Head of caudate nucleus (tissue), 42 donors: ENCODE results near the gene BEGAIN.

ENCODE experiments used
- DNase-seq, 42 donors: peaks; one replicate each; pipeline versions ENCODE4 v3.0.0 to v3.0.0-alpha.2; 2020 to 2021; ENCODE audit warnings: mixed read lengths in 7 of 42
- intact Hi-C: fragments of 100-400 bp; cut with DNase I; formaldehyde crosslinking; loops from one replicate; pipeline ENCODE4 v1.15.0; 2022

Gene BEGAIN

DNA sequence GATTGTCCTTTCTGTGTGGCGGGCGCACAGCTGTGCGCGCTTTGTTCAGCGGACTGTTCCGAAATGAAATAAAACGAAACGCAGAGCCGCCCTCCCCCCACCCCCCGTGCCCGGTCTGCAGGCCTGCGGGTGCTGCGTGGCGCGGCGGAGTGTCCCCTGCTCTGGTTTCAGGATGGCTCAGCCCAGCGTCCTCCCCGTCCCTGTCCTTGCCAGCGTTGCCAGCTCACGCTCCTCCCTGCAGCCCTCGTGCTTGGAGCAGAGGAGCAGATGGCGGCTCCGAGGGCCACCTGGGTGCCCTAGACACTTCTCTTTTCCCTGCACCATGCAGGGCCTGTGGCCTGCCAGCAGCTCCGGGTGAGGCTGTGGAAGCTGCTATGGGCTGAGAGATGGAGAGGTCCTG, 17.5 kb upstream of the BEGAIN start:
- peak in 3 of 42 donors; percentile 17 to 29 (median 23) for DNase-seq
- intact Hi-C loops, result no loop called here

DNA sequence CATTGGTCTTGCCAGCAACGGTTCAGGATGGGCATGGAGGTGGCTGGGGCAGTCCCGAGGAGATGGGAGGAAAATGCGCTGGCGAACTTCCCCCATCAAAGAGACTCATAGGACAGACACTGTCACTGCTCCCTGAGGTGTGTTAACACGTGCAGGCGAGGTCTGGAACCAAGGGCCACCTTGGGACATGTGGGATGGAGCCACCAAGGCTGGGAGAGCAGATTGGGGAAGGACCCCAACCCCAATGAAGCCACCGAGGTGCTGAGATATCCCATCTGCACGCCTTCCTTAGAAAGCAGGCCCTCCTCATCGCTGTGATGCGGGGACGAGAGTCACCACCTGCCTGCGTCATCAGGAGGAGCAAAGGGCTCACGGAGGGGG, 16.9 kb upstream of the BEGAIN start:
- peak in 2 of 42 donors; percentile 7 to 20 for DNase-seq
- intact Hi-C loops, result no loop called here

DNA sequence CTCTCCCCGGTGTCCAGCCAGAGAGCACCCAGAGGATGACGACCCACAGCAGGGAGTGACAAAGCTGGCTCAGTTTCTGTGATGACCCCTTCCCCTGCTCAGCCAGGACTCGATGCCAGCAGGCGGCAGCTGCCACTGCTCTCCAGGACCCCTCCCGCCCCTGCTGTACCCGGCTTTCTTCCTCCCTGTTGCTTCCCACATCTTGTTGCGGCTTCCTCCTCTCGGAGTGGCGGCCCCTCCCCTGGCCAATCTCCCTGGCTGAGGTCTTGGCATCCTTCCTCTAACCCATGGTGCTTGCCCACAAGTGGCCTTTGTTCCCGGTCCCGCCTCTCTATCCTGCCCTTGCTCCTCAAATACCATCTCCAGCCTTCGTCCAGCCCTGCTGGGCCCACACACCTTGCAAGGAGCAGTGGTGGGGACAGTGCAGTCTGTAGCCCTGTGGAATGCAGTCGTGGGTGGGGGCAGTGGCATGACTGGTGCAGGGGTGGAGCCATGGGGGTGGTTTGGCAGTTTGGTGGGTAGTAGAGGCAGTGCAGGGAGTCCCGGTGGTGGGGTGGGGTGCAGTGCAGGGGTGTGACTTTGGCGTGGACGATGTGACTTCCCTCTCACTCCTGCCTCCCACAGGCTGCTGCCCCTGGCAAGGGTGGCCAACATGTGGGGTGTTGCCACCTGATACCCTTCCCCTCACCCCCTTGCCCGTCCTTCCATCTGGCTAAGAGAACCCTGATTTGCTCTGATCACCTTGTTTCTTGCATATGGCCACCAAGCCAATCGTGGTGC, 16.3 kb upstream of the BEGAIN start:
- DNase-seq, result peak in 3 of 42 donors; percentile 15 to 30 (median 23)
- intact Hi-C loops, result no loop called here

DNA sequence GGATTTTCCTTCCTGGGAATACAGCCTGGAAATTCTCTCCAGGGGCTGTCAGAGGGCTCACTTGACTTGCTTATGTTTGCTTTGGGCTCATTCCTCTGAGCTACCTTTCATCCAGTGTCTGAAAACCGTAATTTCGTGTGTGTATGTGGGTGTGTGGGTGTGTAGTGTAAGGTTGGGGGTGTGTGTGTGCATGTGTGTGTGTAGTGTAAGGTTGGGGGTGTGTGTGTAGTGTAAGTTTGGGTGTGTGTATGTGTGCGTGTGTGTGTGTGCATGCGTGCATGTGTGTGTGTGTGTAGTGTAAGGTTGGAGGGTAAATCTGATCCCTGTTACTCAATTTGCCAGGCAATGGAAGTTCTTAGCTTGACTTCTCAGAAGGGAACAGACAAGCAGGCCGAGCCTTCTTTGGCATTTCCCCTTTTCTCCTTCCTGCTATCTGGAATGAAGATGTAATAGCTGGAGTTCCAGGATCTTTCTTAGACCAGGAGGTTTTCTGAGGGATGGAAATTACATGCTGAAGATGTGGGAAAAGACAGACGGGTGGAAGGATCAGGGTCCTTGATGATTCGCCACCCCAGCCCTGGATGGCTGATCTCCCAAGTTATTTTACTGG, 15.5 kb upstream of the BEGAIN start:
- peak in 2 of 42 donors; percentile 2 to 19 for DNase-seq
- intact Hi-C loops, result no loop called here

DNA sequence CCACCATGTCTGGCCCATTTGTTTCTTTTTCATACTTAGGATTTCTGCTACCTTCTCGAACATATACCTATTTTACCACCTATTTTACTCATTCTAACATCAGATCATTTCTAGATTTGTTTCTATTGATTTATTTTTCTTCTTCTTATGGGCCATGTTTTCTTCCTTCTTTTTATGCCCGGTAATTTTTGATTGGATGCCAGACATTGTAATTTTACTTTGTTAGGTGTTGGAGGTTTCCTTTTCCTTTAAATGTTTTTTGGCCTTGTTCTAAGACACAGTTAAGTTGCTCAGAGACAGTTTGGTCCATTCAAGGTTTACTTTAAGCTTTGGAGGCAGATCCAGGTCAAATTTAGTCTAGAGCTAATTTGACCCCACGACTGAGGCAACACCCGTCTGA, 14.7 kb upstream of the BEGAIN start:
- intact Hi-C loops, result no loop called here
- no peak for DNase-seq

DNA sequence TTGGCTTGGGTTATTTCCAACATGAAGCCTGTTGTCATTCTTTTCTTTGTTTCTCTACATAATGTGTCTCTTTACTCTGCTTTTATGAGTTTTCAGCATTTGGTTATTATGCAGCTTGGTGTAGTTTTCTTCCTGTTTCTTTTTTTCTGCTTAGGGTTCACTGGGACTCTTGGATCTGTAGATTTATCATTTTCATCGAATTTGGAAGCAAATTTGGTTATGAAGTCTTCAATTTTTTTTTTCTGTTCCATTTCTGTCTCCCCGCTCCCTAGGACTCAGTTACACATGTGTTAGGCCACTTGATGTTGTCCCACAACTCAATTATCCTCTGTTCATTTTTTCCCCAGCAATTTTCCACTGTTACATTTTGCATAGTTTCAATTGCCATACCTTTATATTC, 13.8 kb upstream of the BEGAIN start:
- DNase-seq, result no peak
- intact Hi-C loops, result no loop called here

DNA sequence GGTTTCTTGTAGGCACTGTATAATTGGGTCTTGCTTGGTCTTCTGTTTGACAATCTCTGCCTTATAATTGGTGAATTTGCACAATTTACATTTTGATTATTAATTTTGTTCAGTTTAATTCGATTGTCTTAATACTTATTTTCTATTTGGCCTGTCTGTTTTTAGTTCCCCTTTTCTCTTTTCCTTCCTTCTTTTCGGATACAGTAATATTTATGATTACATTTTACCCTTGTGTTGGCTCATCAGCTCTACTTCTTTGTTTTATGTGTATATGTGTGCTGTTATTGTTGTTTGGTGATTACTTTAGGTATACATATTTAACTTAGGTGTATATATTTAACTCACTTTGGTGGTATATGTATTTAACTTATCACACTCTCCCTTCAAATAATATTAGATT, 12.8 kb upstream of the BEGAIN start:
- DNase-seq, result no peak
- intact Hi-C loops, result no loop called here

DNA sequence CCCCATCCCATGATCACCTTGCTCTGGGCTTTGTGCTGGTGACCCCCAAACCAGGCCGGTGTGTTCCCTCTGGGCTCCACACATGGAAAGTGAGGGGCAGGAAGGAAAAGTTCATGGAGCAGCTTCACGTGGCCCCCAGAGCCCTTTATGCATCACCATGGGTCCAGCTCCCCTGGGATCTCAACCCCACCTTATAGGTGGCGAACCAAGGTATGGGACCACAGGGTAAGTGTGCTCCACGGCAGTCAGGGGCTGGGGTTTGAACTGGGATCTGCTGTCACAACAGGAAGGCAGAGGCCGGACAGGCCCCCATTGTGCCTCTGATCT, 7.4 kb upstream of the BEGAIN start:
- intact Hi-C loops, result no loop called here
- peak in 2 of 42 donors; percentile 1 for DNase-seq

DNA sequence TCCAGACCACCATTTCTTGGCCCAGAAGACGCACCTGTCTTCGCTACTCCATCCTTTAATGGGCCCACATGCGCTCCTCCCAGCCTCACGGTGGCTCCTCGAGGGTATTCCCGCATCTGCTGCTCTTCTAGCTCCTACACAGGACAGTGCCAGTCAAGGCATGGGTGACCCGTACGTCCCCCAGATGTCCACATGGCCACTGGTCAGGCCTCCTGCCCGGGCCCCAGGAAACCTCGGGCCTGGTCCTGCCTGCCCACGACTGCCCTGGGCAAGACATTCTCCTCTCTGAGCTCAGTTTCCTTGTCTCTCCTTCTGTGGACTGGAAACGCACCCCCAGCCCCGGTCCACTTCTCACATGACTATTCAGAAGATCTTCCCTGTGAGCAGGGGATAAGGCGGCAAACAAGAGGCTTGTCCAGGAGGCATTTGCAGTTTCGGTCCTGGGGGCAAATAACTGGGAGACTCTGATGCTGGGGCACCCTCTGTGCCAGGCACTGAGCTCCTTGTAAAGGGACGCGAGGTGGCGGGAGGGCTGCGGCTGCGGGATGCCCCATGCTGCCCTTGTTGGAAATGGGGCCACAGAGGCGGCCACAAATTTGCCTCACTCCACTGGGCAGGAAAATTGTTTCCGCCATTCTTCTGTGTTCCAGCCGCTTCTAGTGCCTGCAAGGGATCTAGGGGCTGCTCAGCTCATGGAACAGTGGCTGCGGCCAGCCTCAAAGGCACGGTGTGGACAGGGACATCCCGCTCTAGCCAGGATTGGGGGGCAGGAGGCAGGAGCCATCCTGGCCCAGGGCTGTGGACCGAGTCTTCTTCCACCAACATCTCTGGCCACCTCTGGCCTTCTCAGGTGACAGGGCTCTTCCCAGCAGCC, 6.8 kb upstream of the BEGAIN start:
- DNase-seq, result peak in 3 of 42 donors; percentile 2 to 12 (median 4)
- intact Hi-C loops, result no loop called here

DNA sequence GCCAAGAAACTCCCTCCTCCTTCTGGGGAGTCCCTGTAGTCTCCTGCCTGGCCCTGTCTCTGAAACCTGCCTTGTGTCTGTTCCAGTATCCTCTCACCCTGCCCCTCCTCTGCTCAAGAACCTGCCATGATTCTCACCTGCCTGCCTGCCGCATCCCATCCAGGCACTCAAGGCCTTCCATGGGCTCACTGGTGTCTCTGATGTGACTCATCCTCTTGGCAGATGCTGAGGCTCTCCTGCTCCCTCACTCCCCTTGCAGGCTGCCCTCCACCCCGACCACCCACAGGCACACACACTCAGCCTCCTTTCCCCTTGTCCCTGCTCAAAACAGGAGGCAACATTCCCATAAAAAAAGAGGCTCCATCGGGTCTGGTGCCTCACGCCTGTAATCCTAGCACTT, 5.8 kb upstream of the BEGAIN start:
- intact Hi-C loops, result no loop called here
- DNase-seq, result peak in 1 of 42 donors; percentile 2

DNA sequence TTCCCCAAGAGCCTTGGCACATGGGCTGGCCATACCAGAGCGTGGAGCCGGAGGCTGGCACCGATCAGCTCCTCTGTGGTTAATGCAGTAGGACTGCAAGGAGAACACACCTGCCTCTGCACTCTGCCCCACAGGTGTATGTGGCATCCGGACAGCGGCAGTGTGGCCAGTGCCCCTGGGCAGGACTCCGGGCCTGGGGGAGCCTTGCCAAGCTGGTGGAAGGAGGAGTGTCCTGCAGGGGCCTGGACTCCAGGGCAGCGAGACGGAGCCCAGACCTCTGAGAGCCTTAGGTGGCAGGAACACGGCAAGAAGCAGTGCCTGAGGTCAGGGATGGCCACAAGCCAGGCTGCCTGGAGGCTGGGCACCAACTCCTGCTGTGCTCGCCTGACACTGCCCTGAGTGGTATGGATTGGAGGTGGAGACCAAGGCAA, 5.3 kb upstream of the BEGAIN start:
- DNase-seq, result peak in 2 of 42 donors; percentile 2 to 22
- intact Hi-C loops, result no loop called here

DNA sequence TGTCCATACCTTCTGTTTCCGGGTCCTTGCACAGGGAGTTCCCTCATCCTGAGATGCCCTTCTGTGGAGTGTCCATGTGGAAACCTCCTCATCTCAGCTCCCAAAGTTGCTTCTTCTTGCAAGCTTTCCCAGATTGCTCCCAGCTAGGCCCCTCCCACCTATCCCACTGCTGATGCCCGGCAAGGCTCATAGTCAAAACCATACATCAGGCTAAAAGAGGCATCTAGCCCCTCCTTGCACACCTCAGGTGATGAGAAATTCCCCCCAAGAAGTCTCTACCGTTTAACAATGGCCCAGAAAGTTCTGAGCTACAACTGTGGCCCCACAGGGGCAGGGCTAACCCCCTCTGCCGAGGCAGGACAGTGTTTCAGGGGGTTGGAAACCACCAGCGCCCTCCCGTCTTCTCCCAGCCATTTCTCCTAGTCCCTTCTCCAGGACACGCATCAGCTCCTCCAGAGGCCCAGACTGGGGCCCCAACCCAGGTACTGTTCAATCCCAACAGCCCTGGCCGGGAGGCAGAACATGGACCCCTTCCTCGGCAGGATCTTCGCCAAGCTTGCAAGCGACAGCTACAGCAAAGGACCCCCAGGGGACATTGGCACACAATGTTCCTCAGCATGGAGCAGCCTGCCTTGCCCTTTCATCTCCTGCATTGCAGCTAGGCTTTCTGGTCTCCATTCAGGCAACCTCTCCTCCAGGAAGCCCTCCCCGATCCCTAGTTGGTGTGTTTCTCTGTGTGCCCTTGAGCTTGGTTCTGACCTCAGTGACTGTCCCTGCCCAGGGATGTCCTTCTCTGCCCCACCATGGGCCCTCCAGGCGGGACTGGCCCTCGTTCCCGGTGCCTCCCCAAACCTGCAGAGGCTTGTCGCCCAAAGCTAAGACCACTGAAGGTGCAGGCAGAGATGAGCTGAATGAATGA, 4.5 kb upstream of the BEGAIN start:
- intact Hi-C loops, result no loop called here
- peak in 3 of 42 donors; percentile 1 to 24 (median 3) for DNase-seq

DNA sequence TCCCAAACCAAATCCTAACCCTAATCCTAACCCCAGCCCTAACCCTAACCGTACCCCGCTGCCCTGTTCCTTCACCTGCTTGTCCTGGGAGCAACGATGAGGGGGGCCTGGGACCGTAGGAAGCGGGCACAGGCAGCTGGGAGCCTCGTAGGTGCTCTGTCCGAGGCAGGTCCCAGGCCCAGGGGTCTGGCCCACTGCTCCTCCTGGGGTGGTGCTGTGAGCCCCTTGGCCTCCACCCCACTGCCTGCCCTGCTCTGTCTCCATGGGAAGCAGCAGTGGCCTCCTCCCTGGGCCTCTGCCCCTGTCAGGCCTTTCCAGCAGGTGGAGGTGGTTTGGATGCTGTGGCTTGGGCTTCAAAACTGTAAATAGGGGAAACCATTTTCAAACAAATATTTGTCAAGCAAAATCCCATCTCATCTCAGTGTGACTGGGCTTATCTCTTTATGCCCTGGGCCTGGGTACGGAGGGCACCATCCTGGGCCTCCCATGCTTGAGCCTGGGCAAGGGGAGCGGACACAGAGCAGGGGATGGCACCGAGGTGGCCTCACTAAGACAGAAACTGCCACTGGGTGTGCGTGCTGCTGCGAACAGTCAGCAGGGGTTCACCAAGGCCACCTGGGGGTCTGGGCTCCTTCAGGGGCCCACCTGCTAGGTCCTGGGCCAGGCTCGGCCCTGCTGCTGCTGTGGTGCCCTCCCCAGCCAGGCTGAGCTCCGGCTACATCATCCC, 3.7 kb upstream of the BEGAIN start:
- intact Hi-C loops, result no loop called here
- peak in 3 of 42 donors; percentile 2 to 21 (median 3) for DNase-seq

DNA sequence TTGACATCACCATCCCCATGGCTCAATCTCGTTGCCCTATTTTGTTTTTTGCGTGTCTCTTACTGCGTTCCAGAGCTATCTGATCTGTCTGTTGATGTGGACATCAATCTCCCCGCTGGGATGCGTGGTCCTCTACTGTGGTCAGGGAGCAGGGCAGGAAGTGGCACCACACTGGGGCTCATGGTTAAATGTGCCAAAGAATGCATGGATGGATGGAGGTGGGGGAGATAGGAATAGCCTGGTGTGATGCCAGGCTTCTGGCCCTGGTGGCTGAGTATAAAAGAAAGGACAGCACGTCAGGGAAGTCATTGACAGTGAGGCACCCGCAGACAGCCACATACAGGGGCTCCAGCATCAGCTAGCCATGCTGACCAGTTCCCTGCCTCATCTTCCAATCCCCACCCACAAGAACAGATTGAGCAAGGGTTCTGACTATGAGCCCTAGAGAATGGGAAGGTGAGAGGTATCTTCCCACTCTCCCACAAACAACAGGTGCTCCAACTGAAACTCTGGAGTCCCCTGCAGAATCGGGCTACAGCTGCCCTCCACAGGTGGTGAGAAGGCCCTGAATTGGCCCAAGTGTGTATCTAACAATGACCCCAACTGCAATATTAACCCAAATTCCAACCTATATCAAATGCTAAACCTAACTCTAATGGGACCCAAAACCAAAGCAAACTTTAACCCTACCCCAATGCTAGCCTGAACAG, 2.7 kb upstream of the BEGAIN start:
- peak in 1 of 42 donors; percentile 18 for DNase-seq
- intact Hi-C loops, result no loop called here

DNA sequence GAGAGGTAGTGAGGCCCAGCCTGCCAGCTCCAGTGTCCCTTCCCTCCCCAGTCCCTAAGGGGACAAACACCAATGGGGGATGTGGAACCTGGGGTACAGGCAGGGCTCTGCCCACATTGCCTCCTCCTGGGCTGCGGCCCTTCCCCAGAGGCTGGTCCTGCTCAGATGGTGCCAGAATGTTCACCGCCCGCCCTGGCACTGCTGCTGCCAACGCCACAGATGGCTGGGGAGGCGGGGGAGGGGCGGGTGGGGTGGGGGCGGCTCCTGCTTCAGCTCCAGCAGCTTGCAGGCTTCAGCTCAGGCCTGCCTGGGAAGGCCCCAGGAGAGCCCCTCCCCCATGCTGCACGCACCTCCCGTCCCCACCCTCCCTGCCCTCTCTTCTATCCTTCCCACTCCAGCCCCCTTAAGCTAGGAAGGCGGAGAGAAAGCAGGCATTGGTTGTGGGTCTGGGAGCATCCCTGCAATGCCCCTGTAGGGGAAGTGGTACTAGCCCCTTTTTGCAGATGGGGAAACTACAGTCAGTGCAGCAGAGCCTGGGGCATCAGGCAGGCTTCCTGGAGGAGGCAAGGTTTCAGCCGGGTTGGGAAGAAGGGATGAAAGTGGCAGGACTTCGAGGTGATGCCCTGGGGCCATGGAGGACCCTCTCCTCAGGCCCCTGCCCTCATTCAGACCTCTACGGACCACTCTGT, 2.0 kb upstream of the BEGAIN start:
- intact Hi-C loops, result no loop called here

DNA sequence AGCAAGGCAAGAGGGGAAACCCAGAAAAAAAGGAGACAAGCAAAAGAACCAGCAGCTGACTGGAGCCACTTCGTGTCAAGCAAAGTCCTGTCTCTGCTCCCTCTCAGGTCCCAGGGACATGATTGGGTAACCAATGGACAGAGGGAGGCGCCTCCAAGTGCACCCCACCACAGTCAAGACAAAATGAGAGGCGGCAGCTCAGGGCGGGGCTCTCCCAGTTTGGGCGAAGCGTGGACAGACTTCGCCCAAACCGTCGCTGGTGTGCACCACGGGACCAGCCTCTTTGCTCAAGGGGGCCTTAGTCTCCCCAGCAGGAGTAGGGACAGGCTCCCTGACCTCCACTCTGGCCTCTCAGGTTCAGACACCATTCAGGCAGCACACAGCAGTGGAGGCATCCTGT, 1.5 kb upstream of the BEGAIN start:
- peak in 1 of 42 donors; percentile 4 for DNase-seq

More for the DNA sequence above, 2.0 kb upstream of the BEGAIN start:
- peak in 3 of 42 donors; percentile 2 to 29 (median 5) for DNase-seq

More for the DNA sequence above, 1.5 kb upstream of the BEGAIN start:
- intact Hi-C loops, result no loop called here
